BJ (cell line): Measurements from ENCODE around the gene EGFL7. TPM values are rescaled to one million over a fixed set of nuclear protein-coding genes. Genes with fewer than 3 reads are reported as not detected.

ENCODE experiments used
- CTCF ChIA-PET: fragments of 350-600 bp; formaldehyde crosslinking; extraction: SDS; loops from one replicate; lab custom pipeline; 2021; ENCODE audit warnings: antibody characterized with exemption, inconsistent platforms; lab: Yijun Ruan, JAX
- POLR2A ChIA-PET: fragments of 300-600 bp; sonication (Branson Sonifier 250); formaldehyde crosslinking; extraction: SDS; loops from one replicate; lab custom pipeline; 2021; ENCODE audit warnings: antibody characterized with exemption; lab: Charles Lee
- DNase-seq: peaks from one replicate; pipeline ENCODE4 v3.0.0-alpha.2; 2011; ENCODE audit warnings: low read depth
- H3K27me3 ChIP-seq: 2 replicates; pipeline ENCODE4 v1.6.0; 2011; ENCODE audit warnings: low read length; ENCODE audit not compliant: control insufficient read depth, insufficient read depth
- H3K36me3 ChIP-seq: 2 replicates; pipeline ENCODE4 v1.5.1; 2011; ENCODE audit warnings: low read length; ENCODE audit not compliant: control insufficient read depth, insufficient read depth
- H3K4me3 ChIP-seq: 2 replicates; pipeline ENCODE4 v1.5.1; 2011; ENCODE audit warnings: low read depth, mild to moderate bottlenecking, control low read depth, low read length
- polyA plus RNA-seq: library from polyadenylated mRNA; depleted of rRNA; stranded (reverse); fragments of >200 nt; gene quantifications from 2 replicates; pipeline ENCODE4 v1.2.3, GENCODE V29; 2011
- TF ChIP-seq, protein P1 (sequence below): IDR thresholded peaks from 2 replicates; pipeline ENCODE4 v1.5.1; 2011; ENCODE audit warnings: low read depth, mild to moderate bottlenecking, control low read depth, inconsistent platforms, low read length, moderate library complexity; ENCODE audit not compliant: insufficient read depth

The EGFL7 gene
- polyA plus RNA-seq, 1 experiment, result 26.9 TPM

DNA sequence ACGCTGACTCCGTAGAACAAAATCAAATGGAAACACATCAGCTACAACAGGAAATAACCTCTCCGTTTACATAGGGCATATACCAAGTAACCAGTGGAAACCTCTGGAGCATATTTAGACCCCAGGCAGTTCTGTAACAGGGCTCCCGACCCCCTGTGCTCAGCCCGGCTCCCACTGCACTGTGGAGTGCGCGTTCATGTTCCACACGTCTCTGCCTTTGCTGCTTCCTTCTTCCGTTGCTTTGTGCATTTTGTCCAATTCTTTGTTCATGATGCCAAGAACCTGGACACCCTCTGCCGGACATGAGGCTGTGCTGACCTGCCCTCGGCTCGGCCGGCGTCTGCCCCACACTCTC lies 30.4 kb downstream of the EGFL7 start:
- TF ChIP-seq, protein P1, sequence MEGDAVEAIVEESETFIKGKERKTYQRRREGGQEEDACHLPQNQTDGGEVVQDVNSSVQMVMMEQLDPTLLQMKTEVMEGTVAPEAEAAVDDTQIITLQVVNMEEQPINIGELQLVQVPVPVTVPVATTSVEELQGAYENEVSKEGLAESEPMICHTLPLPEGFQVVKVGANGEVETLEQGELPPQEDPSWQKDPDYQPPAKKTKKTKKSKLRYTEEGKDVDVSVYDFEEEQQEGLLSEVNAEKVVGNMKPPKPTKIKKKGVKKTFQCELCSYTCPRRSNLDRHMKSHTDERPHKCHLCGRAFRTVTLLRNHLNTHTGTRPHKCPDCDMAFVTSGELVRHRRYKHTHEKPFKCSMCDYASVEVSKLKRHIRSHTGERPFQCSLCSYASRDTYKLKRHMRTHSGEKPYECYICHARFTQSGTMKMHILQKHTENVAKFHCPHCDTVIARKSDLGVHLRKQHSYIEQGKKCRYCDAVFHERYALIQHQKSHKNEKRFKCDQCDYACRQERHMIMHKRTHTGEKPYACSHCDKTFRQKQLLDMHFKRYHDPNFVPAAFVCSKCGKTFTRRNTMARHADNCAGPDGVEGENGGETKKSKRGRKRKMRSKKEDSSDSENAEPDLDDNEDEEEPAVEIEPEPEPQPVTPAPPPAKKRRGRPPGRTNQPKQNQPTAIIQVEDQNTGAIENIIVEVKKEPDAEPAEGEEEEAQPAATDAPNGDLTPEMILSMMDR, result no peak
- Histone ChIP-seq H3K27me3 (peaks cover 6% of the 10 kb centered on the region), H3K4me3 (no peak overlapping the region), H3K36me3 (no peaks in the 10 kb centered on the region)
- DNase-seq, result no peak
- ChIA-PET POLR2A (no interaction called here), CTCF (interaction anchor here (1.4 to 1.7 kb wide), 2 partner anchors 22 to 98 kb away, joined by 3 to 11 read pairs; partner anchors contain the start of gene TMEM141)

DNA sequence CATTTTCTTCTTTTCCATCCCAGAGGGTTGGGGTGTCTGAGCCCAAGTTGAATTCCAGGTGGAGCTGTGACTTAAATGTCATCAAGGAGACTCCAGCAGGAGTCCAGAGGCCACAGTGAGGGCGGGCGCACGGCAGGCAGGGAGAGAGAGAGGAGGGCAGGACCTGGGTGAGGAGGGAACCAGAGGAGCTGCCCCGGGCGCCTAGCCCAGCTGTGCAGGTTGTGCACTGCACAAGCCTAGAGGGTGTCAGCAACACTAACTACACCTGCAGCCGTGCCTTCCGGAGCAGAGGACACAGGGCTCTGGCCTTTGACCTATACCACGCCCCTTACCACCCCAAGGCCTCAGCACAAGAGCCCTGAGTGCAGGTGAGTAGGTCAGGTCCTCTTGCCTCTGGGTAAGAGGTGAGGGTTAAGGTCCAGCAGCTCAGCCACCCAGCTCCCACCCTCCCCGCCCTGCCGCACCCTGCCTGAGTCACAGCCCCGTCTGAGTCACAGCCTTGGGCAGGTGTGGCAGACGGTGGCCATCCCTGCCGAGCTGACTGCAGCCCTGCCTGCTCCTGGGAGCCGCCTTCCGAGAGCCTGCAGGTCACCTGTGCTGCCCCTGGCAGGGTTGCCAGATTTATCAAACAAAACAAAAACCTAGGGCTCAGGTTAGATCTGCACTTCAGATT lies 30.9 kb downstream of the EGFL7 start:
- POLR2A ChIA-PET, result no interaction called here
- DNase-seq, result no peak
- Histone ChIP-seq H3K4me3 (no peak overlapping the region), H3K36me3 (no peaks in the 10 kb centered on the region), H3K27me3 (peaks cover 6% of the 10 kb centered on the region)
- TF ChIP-seq, protein P1, result no peak
- CTCF ChIA-PET, result interaction anchor here (0.6 to 1.7 kb wide), 5 partner anchors 12 to 215 kb away, joined by 3 to 11 read pairs (median 3); partner anchors contain the start of gene TMEM141

DNA sequence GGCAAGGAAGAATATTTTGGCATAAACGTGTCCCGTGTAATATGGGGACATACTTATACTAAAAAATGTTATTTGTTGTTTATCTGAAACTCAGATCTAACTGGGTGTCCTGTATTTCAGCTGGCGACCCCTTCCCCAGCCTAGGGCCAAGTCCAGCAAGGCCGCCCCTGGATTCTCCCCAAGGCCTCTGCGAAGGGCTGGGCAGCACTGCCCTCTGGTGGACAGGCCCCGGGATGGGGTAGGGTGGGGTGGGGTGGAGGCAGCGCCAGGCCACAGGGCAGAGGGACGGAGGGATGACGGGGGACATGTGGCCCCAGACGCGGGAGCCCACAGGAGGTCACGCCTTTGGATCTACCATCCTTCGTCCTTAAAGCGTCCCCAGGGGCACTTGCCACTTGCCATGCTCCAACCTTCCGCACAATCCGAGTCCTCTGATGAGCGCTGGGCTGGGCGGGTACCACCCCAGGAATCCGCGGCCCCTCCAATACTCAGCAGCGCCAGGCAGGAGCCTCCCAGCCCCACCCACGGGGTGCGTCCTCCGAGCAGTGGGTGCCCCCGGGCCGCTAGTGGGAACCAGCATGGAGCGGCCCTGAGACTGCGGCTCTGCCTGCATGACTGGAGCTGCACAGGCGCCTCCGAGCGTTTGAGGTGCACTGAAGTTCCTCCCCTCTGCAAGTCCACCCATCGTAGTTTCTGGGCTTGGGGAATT lies 31.6 kb downstream of the EGFL7 start:
- Histone ChIP-seq H3K27me3 (peaks cover 6% of the 10 kb centered on the region), H3K4me3 (no peak overlapping the region), H3K36me3 (no peaks in the 10 kb centered on the region)
- TF ChIP-seq, protein P1, result peak; percentile 91
- CTCF ChIA-PET, result interaction anchor here (0.5 to 1.7 kb wide), 9 partner anchors 8 to 215 kb away, joined by 3 to 11 read pairs (median 4); partner anchors contain the start of gene TMEM141
- POLR2A ChIA-PET, result no interaction called here
- DNase-seq, result no peak

DNA sequence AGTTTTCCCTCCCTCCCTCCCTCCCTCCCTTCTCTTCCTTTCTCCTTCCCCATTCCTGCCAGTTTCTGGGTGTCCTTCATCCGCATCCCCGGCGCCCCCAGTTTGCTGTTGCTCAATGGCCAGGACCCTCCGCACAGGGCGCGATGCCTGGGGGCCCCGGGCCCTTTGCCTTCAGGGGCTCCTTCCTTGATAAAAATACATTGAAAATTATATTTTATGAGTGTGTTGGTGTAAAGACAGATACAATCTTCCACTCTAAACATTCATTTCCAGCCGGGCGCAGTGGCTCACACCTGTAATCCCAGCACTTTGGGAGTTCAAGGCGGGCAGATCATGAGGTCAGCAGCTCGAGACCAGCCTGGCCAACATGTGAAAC lies 32.1 kb downstream of the EGFL7 start:
- ChIA-PET POLR2A (no interaction called here), CTCF (interaction anchor here (0.5 to 1.5 kb wide), 4 partner anchors 9 to 33 kb away, joined by 3 to 5 read pairs (median 4); no protein-coding TSS in a partner anchor)
- no peak for DNase-seq
- no peak overlapping the region for H3K4me3 ChIP-seq
- peaks cover 6% of the 10 kb centered on the region for H3K27me3 ChIP-seq
- H3K36me3 ChIP-seq, result no peaks in the 10 kb centered on the region
- TF ChIP-seq, protein P1, result no peak

DNA sequence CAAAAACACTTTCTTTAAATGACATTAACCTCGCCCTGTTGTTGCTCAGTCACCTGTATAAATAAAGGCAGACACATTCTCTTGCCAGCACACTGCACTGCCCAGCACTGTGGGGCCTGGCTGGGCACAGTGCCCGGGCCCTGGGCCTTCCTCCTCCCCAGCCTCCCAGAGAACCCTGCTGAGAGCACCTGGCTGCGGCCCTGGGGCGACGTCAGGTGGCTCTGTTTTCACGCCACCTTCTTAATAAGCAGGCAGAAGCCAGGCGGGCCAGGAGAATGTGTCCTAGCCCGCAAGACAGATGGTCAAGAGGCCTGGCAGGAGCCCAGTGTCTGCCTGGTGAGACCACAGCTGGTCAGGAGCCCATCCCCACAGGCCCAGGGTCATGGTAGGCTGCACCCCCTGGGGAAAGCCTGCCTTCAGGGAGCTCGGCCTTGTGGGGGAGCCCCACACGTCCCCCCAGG lies 32.7 kb downstream of the EGFL7 start:
- no peak overlapping the region for H3K4me3 ChIP-seq
- ChIA-PET CTCF (interaction anchor here (0.6 to 1.8 kb wide), 5 partner anchors 8 to 211 kb away, joined by 3 to 6 read pairs (median 5); no protein-coding TSS in a partner anchor), POLR2A (no interaction called here)
- TF ChIP-seq, protein P1, result no peak
- no peaks in the 10 kb centered on the region for H3K36me3 ChIP-seq
- no peak for DNase-seq
- H3K27me3 ChIP-seq, result peaks cover 6% of the 10 kb centered on the region
